Choroid plexus epithelial cell (primary cell): ENCODE measurements around the gene BEST1.
"Not testable (repeated sequence)": the region's sequence is repeated elsewhere in the genome, so short reads cannot be mapped to it uniquely, and the experiment has no call there.

Experiments
- DNase-seq: peaks from one replicate; pipeline ENCODE4 v3.0.0-alpha.2; 2010; ENCODE audit warnings: low read depth
- H3K4me3 ChIP-seq: 2 replicates; pipeline ENCODE4 v1.5.1; 2011; ENCODE audit warnings: low read depth, mild to moderate bottlenecking, control low read depth, low read length, moderate library complexity
- CTCF ChIP-seq: conservative IDR thresholded peaks from 2 replicates; pipeline ENCODE4 v1.5.1; 2011; ENCODE audit warnings: low read depth, mild to moderate bottlenecking, control low read depth, inconsistent platforms, low read length, moderate library complexity

The BEST1 gene

GRCh38 chr11:61949169-61950034 lies 749 bp upstream of the BEST1 start:
- TF ChIP-seq CTCF: no peak
- DNase-seq: peak; percentile 98
- H3K4me3 ChIP-seq: no peak overlapping the region

GRCh38 chr11:61951484-61952135 lies 1.5 kb downstream of the BEST1 start:
- no peak for TF ChIP-seq CTCF
- H3K4me3 ChIP-seq: no peak overlapping the region
- DNase-seq: no peak

- no peak overlapping the region for H3K4me3 ChIP-seq
- no peak for TF ChIP-seq CTCF
- DNase-seq: no peak
Observed at GRCh38 chr11:61952882-61953281, 2.7 kb downstream of the BEST1 start.

- not testable (repeated sequence) for H3K4me3 ChIP-seq, DNase-seq
Observed at GRCh38 chr11:61953632-61954031, 3.5 kb downstream of the BEST1 start.

GRCh38 chr11:61954106-61954850 lies 4.1 kb downstream of the BEST1 start:
- DNase-seq: no peak
- no peak for TF ChIP-seq CTCF
- peak overlapping the region; percentile 56 for H3K4me3 ChIP-seq

GRCh38 chr11:61954851-61955421 lies 4.8 kb downstream of the BEST1 start:
- H3K4me3 ChIP-seq: peak overlapping the region; percentile 56
- DNase-seq: peak; percentile 92
- peak; percentile 37 for TF ChIP-seq CTCF
